C4-2B (cell line): Measurements from ENCODE around the gene ARHGAP21.

Source experiments
- ZFX ChIP-seq: fragments of 450-650 bp; IDR thresholded peaks from 2 replicates; pipeline ENCODE4 v1.6.1; 2017
- TF ChIP-seq, protein P1 (sequence below): fragments of 450-650 bp; conservative IDR thresholded peaks from 2 replicates; pipeline ENCODE4 v1.5.1; 2017; ENCODE audit warnings: mild to moderate bottlenecking

DNA sequence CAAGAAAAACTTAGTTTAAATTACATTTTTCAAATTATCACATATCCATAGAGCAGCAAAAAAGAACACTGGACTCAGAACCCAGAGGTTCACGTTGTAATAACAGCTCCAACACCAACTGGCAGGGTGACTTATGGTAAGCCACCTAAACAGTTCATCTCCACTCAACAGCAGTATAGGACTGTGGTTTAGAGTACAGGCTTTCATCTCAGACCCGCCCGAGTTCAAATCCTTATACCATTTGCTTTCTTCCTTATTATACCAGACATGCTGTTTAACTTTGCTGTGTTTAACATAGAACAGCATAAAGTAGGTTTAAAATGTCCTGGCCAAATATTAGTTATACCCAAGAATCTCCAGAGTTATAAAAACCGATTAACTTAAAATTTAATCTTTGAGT, 97.9 kb downstream of the ARHGAP21 start:
- TF ChIP-seq, protein P1, sequence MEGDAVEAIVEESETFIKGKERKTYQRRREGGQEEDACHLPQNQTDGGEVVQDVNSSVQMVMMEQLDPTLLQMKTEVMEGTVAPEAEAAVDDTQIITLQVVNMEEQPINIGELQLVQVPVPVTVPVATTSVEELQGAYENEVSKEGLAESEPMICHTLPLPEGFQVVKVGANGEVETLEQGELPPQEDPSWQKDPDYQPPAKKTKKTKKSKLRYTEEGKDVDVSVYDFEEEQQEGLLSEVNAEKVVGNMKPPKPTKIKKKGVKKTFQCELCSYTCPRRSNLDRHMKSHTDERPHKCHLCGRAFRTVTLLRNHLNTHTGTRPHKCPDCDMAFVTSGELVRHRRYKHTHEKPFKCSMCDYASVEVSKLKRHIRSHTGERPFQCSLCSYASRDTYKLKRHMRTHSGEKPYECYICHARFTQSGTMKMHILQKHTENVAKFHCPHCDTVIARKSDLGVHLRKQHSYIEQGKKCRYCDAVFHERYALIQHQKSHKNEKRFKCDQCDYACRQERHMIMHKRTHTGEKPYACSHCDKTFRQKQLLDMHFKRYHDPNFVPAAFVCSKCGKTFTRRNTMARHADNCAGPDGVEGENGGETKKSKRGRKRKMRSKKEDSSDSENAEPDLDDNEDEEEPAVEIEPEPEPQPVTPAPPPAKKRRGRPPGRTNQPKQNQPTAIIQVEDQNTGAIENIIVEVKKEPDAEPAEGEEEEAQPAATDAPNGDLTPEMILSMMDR: no peak
- no peak for TF ChIP-seq ZFX
